Common myeloid progenitor, CD34-positive (primary cell): ENCODE results near the gene LPP.

Source experiments
- CTCF ChIA-PET: fragments of 350-600 bp; sonication (Branson Sonifier 250); formaldehyde crosslinking; loops from one replicate; lab custom pipeline; 2021; ENCODE audit warnings: antibody characterized with exemption; lab: Charles Lee
- POLR2A ChIA-PET: fragments of 350-600 bp; sonication (Branson Sonifier 250); formaldehyde crosslinking; loops from one replicate; lab custom pipeline; 2021; ENCODE audit warnings: antibody characterized with exemption; lab: Charles Lee
- DNase-seq, 3 donors: peaks; one replicate each; pipeline versions ENCODE4 v3.0.0 to v3.0.0-alpha.2; 2013
- H3K27ac ChIP-seq, 2 experiments: 1 replicate in 1 of 2; 2 replicates in 1 of 2; pipeline ENCODE4 v1.7.0; 2013; ENCODE audit warnings: inconsistent platforms in 2 of 2, low read length in 2 of 2, mild to moderate bottlenecking in 2 of 2, low read depth in 1 of 2, moderate library complexity in 1 of 2; ENCODE audit not compliant: severe bottlenecking in 2 of 2, insufficient read depth in 1 of 2, poor library complexity in 1 of 2
- H3K27me3 ChIP-seq, 5 experiments: replicated peaks in 2 of 5; 1 replicate in 3 of 5; 2 replicates in 2 of 5; pipeline versions ENCODE4 v1.6.1 to v1.7.0; 2013; ENCODE audit warnings: low read length in 4 of 5, mild to moderate bottlenecking in 2 of 5, moderate library complexity in 2 of 5, inconsistent platforms in 1 of 5; ENCODE audit not compliant: insufficient read depth in 5 of 5, control insufficient read depth in 4 of 5
- H3K36me3 ChIP-seq, 4 experiments: 1 replicate in 2 of 4; 2 replicates in 2 of 4; pipeline versions ENCODE4 v1.6.1 to v1.7.0; 2013; ENCODE audit warnings: low read length in 3 of 4, control low read depth in 1 of 4, mild to moderate bottlenecking in 1 of 4; ENCODE audit not compliant: control insufficient read depth in 4 of 4, insufficient read depth in 4 of 4
- H3K4me1 ChIP-seq, 4 experiments: 1 replicate in 3 of 4; 2 replicates in 1 of 4; pipeline versions ENCODE4 v1.6.1 to v1.7.1; 2013; ENCODE audit warnings: low read length in 3 of 4, mild to moderate bottlenecking in 3 of 4, control low read depth in 1 of 4, inconsistent platforms in 1 of 4, moderate library complexity in 1 of 4; ENCODE audit not compliant: control insufficient read depth in 4 of 4, insufficient read depth in 4 of 4; ENCODE audit errors: control extremely low read depth in 1 of 4
- H3K4me3 ChIP-seq, 7 experiments: 1 replicate in 4 of 7; 2 replicates in 3 of 7; pipeline versions ENCODE4 v1.5.1 to v1.7.0; 2013; ENCODE audit warnings: mild to moderate bottlenecking in 7 of 7, low read length in 6 of 7, moderate library complexity in 6 of 7, inconsistent platforms in 2 of 7, low read depth in 2 of 7, control low read depth in 1 of 7; ENCODE audit not compliant: insufficient read depth in 4 of 7, control insufficient read depth in 1 of 7; ENCODE audit errors: extremely low read depth in 1 of 7
- H3K9me3 ChIP-seq, 5 experiments: 1 replicate in 4 of 5; 2 replicates in 1 of 5; pipeline versions ENCODE4 v1.6.1 to v1.7.1; 2013; ENCODE audit warnings: low read length in 4 of 5, mild to moderate bottlenecking in 2 of 5, inconsistent platforms in 1 of 5, low read depth in 1 of 5, moderate library complexity in 1 of 5; ENCODE audit not compliant: control insufficient read depth in 4 of 5, insufficient read depth in 2 of 5; ENCODE audit errors: control extremely low read depth in 1 of 5
- WGBS: methylation state at CpG from one replicate; pipeline ENCODE4 v1.1.5; 2013; ENCODE audit not compliant: insufficient coverage; 5-methylcytosine and 5-hydroxymethylcytosine counted together

Gene LPP

GRCh38 chr3:188191460-188191859, 37.5 kb downstream of the LPP start:
- H3K4me1 ChIP-seq: peaks cover 0 to 11% (median 4%) of the 10 kb centered on the region in 4 experiments
- H3K9me3 ChIP-seq: no peaks in the 10 kb centered on the region
- H3K27ac ChIP-seq: no peak overlapping the region
- DNase-seq: no peak
- CTCF ChIA-PET: interaction anchor here (1.5 kb wide), 1 partner anchor 8 kb away, joined by 3 read pairs; no protein-coding TSS in a partner anchor
- 100% methylated on average over 3 of the region's 3 CpGs for WGBS
- H3K4me3 ChIP-seq: no peak overlapping the region
- peaks cover 0 to 5% (median under 1%) of the 10 kb centered on the region in 4 experiments for H3K36me3 ChIP-seq
- POLR2A ChIA-PET: no interaction called here
- H3K27me3 ChIP-seq: no peaks in the 10 kb centered on the region

GRCh38 chr3:188192034-188192433, 38.1 kb downstream of the LPP start:
- no peak for DNase-seq
- Histone ChIP-seq H3K27me3 (no peaks in the 10 kb centered on the region), H3K27ac (no peak overlapping the region), H3K9me3 (no peaks in the 10 kb centered on the region), H3K4me1 (peaks cover 0 to 5% (median 2%) of the 10 kb centered on the region in 4 experiments), H3K4me3 (no peak overlapping the region), H3K36me3 (peaks cover 0 to 5% (median under 1%) of the 10 kb centered on the region in 4 experiments)
- POLR2A ChIA-PET: no interaction called here
- CTCF ChIA-PET: interaction anchor here (1.5 kb wide), 1 partner anchor 9 kb away, joined by 3 read pairs; no protein-coding TSS in a partner anchor
- WGBS: 100% methylated on average over 1 of the region's 2 CpGs

- CTCF ChIA-PET: interaction anchor here (0.7 kb wide), 1 partner anchor 11 kb away, joined by 4 read pairs; no protein-coding TSS in a partner anchor
- peaks cover 0 to 6% (median 0%) of the 10 kb centered on the region in 4 experiments for H3K4me1 ChIP-seq
- H3K9me3 ChIP-seq: no peaks in the 10 kb centered on the region
- POLR2A ChIA-PET: no interaction called here
- peaks cover 0 to 5% (median 3%) of the 10 kb centered on the region in 4 experiments for H3K36me3 ChIP-seq
- no peak overlapping the region for H3K4me3 ChIP-seq
- H3K27ac ChIP-seq: no peak overlapping the region
- WGBS: 100% methylated on average over 1 of the region's 2 CpGs
- no peak for DNase-seq
- no peaks in the 10 kb centered on the region for H3K27me3 ChIP-seq
Observed at GRCh38 chr3:188194332-188194731, 40.4 kb downstream of the LPP start.

- H3K36me3 ChIP-seq: peaks cover 0 to 5% (median 2%) of the 10 kb centered on the region in 4 experiments
- no peaks in the 10 kb centered on the region for H3K9me3 ChIP-seq
- H3K4me1 ChIP-seq: peaks cover 0 to 6% (median 0%) of the 10 kb centered on the region in 4 experiments
- no peak overlapping the region for H3K27ac ChIP-seq
- 96% methylated on average over 6 of the region's 6 CpGs for WGBS
- H3K4me3 ChIP-seq: no peak overlapping the region
- no peaks in the 10 kb centered on the region for H3K27me3 ChIP-seq
- POLR2A ChIA-PET: no interaction called here
- CTCF ChIA-PET: interaction anchor here (0.6 kb wide), 1 partner anchor 124 kb away, joined by 3 read pairs; no protein-coding TSS in a partner anchor
- DNase-seq: no peak
Observed at GRCh38 chr3:188196232-188196990, 42.5 kb downstream of the LPP start.

GRCh38 chr3:188197388-188197847, 43.5 kb downstream of the LPP start:
- ChIA-PET CTCF (no interaction called here), POLR2A (no interaction called here)
- H3K27me3 ChIP-seq: no peaks in the 10 kb centered on the region
- 91% methylated on average over 6 of the region's 8 CpGs for WGBS
- H3K36me3 ChIP-seq: peaks cover 0 to 5% (median under 1%) of the 10 kb centered on the region in 4 experiments
- peaks cover 0 to 6% (median 0%) of the 10 kb centered on the region in 4 experiments for H3K4me1 ChIP-seq
- DNase-seq: peak in 2 of 3 donors; percentile 29 to 33
- peak overlapping the region in 1 of 7 experiments; percentile 1 for H3K4me3 ChIP-seq
- H3K27ac ChIP-seq: no peak overlapping the region
- no peaks in the 10 kb centered on the region for H3K9me3 ChIP-seq

GRCh38 chr3:188198001-188198400, 44.0 kb downstream of the LPP start:
- no peak for DNase-seq
- no peaks in the 10 kb centered on the region for H3K9me3 ChIP-seq
- peaks cover 0 to 6% (median 0%) of the 10 kb centered on the region in 4 experiments for H3K4me1 ChIP-seq
- WGBS: 100% methylated on average over 1 of the region's 3 CpGs
- CTCF ChIA-PET: no interaction called here
- no peaks in the 10 kb centered on the region for H3K27me3 ChIP-seq
- POLR2A ChIA-PET: no interaction called here
- H3K36me3 ChIP-seq: peaks cover 0 to 5% (median under 1%) of the 10 kb centered on the region in 4 experiments
- H3K27ac ChIP-seq: no peak overlapping the region
- H3K4me3 ChIP-seq: peak overlapping the region in 1 of 7 experiments; percentile 1
